Vagina (tissue), 2 donors: Measurements from ENCODE around the gene TSPEAR.

Experiments
- CTCF ChIP-seq, 3 experiments: fragments of 450-650 bp in 2 of 3; fragments of 200-600 bp in 1 of 3; sonication (generic) in 1 of 3; IDR thresholded peaks; one replicate each; pipeline ENCODE4 v1.5.1; 2017 to 2019; ENCODE audit warnings: antibody characterized with exemption in 3 of 3, mild to moderate bottlenecking in 2 of 3, moderate library complexity in 2 of 3
- POLR2A ChIP-seq, 2 donors: fragments of 450-650 bp; IDR thresholded peaks; one replicate each; pipeline ENCODE4 v1.6.1; 2017; ENCODE audit warnings: antibody characterized with exemption in 2 of 2, mild to moderate bottlenecking in 2 of 2, moderate library complexity in 2 of 2

GRCh38 chr21:44618504-44618903, 92.9 kb downstream of the TSPEAR start:
- TF ChIP-seq CTCF (IDR thresholded peaks at IDR 0.05) (no peak), POLR2A (IDR thresholded peaks at IDR 0.05) (no peak)
